ENCODE data around the gene DFFA.

DNA sequence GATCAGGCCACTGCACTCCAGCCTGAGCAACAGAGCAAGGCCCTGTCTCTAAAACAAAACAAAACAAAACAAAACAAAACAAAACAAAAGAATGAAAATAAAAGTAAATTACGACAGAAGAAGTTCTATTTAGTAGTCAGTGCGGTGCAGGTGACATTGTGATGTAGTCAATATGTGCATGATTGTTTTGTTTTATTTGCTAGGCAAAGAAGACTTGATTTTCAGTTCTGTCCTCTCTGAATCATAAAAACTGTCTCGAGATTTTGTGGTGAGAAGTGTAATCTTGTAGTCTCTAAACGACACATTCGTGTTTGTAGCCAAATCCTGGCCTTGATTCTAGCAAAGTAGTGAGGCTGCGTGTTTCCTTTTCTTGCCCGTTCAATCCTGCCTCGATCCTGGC lies 25.9 kb upstream of the DFFA start:
- TF ChIP-seq CTCF (IDR thresholded peaks at IDR 0.05) (no peak), EZH2 (IDR thresholded peaks at IDR 0.05) (no peak)

Data from neural progenitor cell (in vitro differentiated cells).